K562 (cell line): ENCODE measurements around the gene C20orf96. TPM values are rescaled to one million over a fixed set of nuclear protein-coding genes. Genes with fewer than 3 reads are reported as not detected.

ENCODE experiments used
- ATAC-seq: fragments of 200-7000 bp; cut with Tn5 transposase; 3 replicates; pipeline ENCODE4 v1.9.1; 2020; ENCODE audit warnings: moderate library complexity
- BruUV-seq: library from RNA; stranded (reverse); fragments of 400-500 nt; replicated peaks from 2 replicates; lab custom pipeline; 2021; lab: Mats Ljungman, UMichigan
- CTCF ChIA-PET: fragments of 300-600 bp; formaldehyde crosslinking; extraction: SDS; loops from one replicate; lab custom pipeline; 2021; ENCODE audit warnings: low intra/inter-chr PET ratio; lab: Yijun Ruan, JAX
- POLR2A ChIA-PET: fragments of 300-600, 350-650 bp; sonication (Branson Sonifier 250); formaldehyde crosslinking; extraction: SDS; loops from one replicate; lab custom pipeline; 2021; ENCODE audit warnings: antibody characterized with exemption, inconsistent platforms; lab: Yijun Ruan, JAX
- DNase-seq, 4 experiments: peaks; one replicate each; pipeline versions ENCODE4 v3.0.0 to v3.0.0-alpha.2; 2011 to 2018; ENCODE audit warnings: low spot score in 3 of 4, mixed read lengths in 3 of 4; ENCODE audit errors: extremely low read depth in 1 of 4
- FAIRE-seq: peaks from 2 replicates; lab custom pipeline; 2011; peaks lifted over from hg19 to GRCh38; lab: Jason Lieb, UNC
- H2AFZ ChIP-seq: 2 replicates; pipeline ENCODE4 v1.6.0; 2011; ENCODE audit warnings: low read depth, low read length, control low read depth, inconsistent platforms
- H3K27ac ChIP-seq: fragments of 200-600 bp; 3 replicates; pipeline ENCODE4 v1.8.0; 2011; ENCODE audit warnings: low read depth, mild to moderate bottlenecking, control low read depth, inconsistent platforms, low read length, moderate library complexity, mixed read lengths; ENCODE audit errors: extremely low read depth
- H3K27me3 ChIP-seq, 2 experiments: fragments of 300-600 bp in 1 of 2; 2 replicates in 1 of 2; 3 replicates in 1 of 2; pipeline versions ENCODE4 v1.6.0 to v1.8.0; 2011; ENCODE audit warnings: inconsistent platforms in 2 of 2, low read length in 2 of 2, mild to moderate bottlenecking in 1 of 2, mixed read lengths in 1 of 2, moderate library complexity in 1 of 2; ENCODE audit not compliant: control insufficient read depth in 2 of 2, insufficient read depth in 2 of 2
- H3K36me3 ChIP-seq: fragments of 300-600 bp; 3 replicates; pipeline ENCODE4 v1.8.0; 2011; ENCODE audit warnings: mild to moderate bottlenecking, low read length, inconsistent platforms; ENCODE audit not compliant: control insufficient read depth, insufficient read depth
- H3K4me1 ChIP-seq, 2 experiments: fragments of 200-600 bp in 1 of 2; replicated peaks in 1 of 2; 2 replicates in 1 of 2; 3 replicates in 1 of 2; pipeline versions ENCODE4 v1.5.1 to v1.8.0; 2011; ENCODE audit warnings: inconsistent platforms in 2 of 2, low read length in 2 of 2, mild to moderate bottlenecking in 1 of 2, mixed read lengths in 1 of 2, moderate library complexity in 1 of 2; ENCODE audit not compliant: control insufficient read depth in 2 of 2, insufficient read depth in 2 of 2
- H3K4me2 ChIP-seq: 2 replicates; pipeline ENCODE4 v1.6.1; 2011; ENCODE audit warnings: low read length, control low read depth, inconsistent platforms, mixed read lengths; ENCODE audit not compliant: insufficient read depth
- H3K4me3 ChIP-seq: fragments of 200-600 bp; sonication (generic), shearing (Covaris generic); 2 replicates; pipeline ENCODE4 v1.5.1; 2016; ENCODE audit warnings: control low read depth, inconsistent platforms
- H3K79me2 ChIP-seq: fragments of 200-600 bp; 3 replicates; pipeline ENCODE4 v1.8.0; 2011; ENCODE audit warnings: low read length, inconsistent platforms; ENCODE audit not compliant: control insufficient read depth, insufficient read depth
- H3K9ac ChIP-seq, 2 experiments: 2 replicates each; pipeline versions ENCODE4 v1.6.0 to v1.6.1; 2011; ENCODE audit warnings: low read depth in 2 of 2, low read length in 2 of 2, control low read depth in 1 of 2, inconsistent platforms in 1 of 2, mild to moderate bottlenecking in 1 of 2, mixed read lengths in 1 of 2; ENCODE audit not compliant: insufficient read depth in 1 of 2
- H3K9me1 ChIP-seq: one replicate; pipeline ENCODE4 v1.6.0; 2011; ENCODE audit warnings: inconsistent platforms, mild to moderate bottlenecking, low read length, moderate library complexity; ENCODE audit not compliant: control insufficient read depth, insufficient read depth
- H3K9me3 ChIP-seq: replicated peaks from 2 replicates; pipeline ENCODE4 v1.5.1; 2011; ENCODE audit warnings: low read depth, low read length, inconsistent platforms; ENCODE audit not compliant: control insufficient read depth, insufficient read depth
- H4K20me1 ChIP-seq: replicated peaks from 2 replicates; pipeline ENCODE4 v1.6.1; 2011; ENCODE audit warnings: low read length, inconsistent platforms, mixed read lengths; ENCODE audit not compliant: control insufficient read depth, insufficient read depth
- HDGF ChIP-seq: fragments of 450-650 bp; IDR thresholded peaks from 2 replicates; pipeline ENCODE4 v1.6.1; 2016
- HNRNPUL1 ChIP-seq: fragments of 200-400 bp; formaldehyde crosslinking; IDR thresholded peaks from 2 replicates; pipeline ENCODE4 v1.6.1; 2017; ENCODE audit warnings: low read length
- NFE2 ChIP-seq: IDR thresholded peaks from 2 replicates; pipeline ENCODE4 v1.6.1; 2014; ENCODE audit warnings: antibody characterized with exemption, low read depth
- RBBP5 ChIP-seq: fragments of 200-600 bp; sonication (generic); IDR thresholded peaks from 2 replicates; pipeline ENCODE4 v1.6.1; 2012; ENCODE audit warnings: borderline replicate concordance, mild to moderate bottlenecking, low read length, control low read depth, inconsistent platforms; ENCODE audit not compliant: insufficient read depth, poor library complexity, severe bottlenecking
- RBM34 ChIP-seq: fragments of 200-400 bp; formaldehyde crosslinking; IDR thresholded peaks from 2 replicates; pipeline ENCODE4 v1.6.1; 2018; ENCODE audit warnings: low read length, borderline replicate concordance; ENCODE audit not compliant: insufficient read depth
- TAF9B ChIP-seq: fragments of 450-650 bp; IDR thresholded peaks from 2 replicates; pipeline ENCODE4 v1.6.1; 2018; ENCODE audit warnings: mild to moderate bottlenecking; ENCODE audit not compliant: partially characterized antibody
- TAL1 ChIP-seq: fragments of 450-650 bp; IDR thresholded peaks from 2 replicates; pipeline ENCODE4 v1.6.1; 2016; ENCODE audit warnings: mild to moderate bottlenecking
- TCF7 ChIP-seq: sonication (generic); IDR thresholded peaks from 2 replicates; pipeline ENCODE4 v1.6.1; 2016; ENCODE audit warnings: antibody characterized with exemption, borderline replicate concordance
- TGIF2 ChIP-seq: sonication (generic); formaldehyde crosslinking; IDR thresholded peaks from 2 replicates; pipeline ENCODE4 v1.8.1; 2022; ENCODE audit warnings: mild to moderate bottlenecking, missing genetic modification reagents, moderate library complexity
- ZNF134 ChIP-seq: fragments of 250-450 bp; sonication (Bioruptor Pico); conservative IDR thresholded peaks from 2 replicates; pipeline ENCODE4 v1.4.0; 2020
- ZNF197 ChIP-seq: fragments of 200-800 bp; sonication (Bioruptor generic); IDR thresholded peaks from 2 replicates; pipeline ENCODE4 v1.6.1; 2016; ENCODE audit warnings: low read depth, missing genetic modification characterization, missing compliant biosample characterization
- ZNF280B ChIP-seq: fragments of 250-450 bp; sonication (Bioruptor Pico); IDR thresholded peaks from 2 replicates; pipeline ENCODE4 v1.5.1; 2021; ENCODE audit warnings: mild to moderate bottlenecking
- ZNF282 ChIP-seq: sonication (generic); formaldehyde crosslinking; IDR thresholded peaks from 2 replicates; pipeline ENCODE4 v1.8.1; 2023; ENCODE audit warnings: missing genetic modification reagents
- ZNF586 ChIP-seq: fragments of 450-650 bp; formaldehyde crosslinking; conservative IDR thresholded peaks from 2 replicates; pipeline ENCODE4 v1.4.0; 2020; ENCODE audit warnings: mild to moderate bottlenecking, moderate library complexity
- ZSCAN29 ChIP-seq: fragments of 450-650 bp; IDR thresholded peaks from 2 replicates; pipeline ENCODE4 v1.6.1; 2017
- WGBS: fragments of 100-300 bp; shearing (Covaris generic); methylation state at CpG from one replicate; pipeline ENCODE4 v1.1.6; 2016; ENCODE audit warnings: low coverage, mixed read lengths; ENCODE audit not compliant: insufficient coverage; ENCODE audit errors: missing lambda C conversion rate; 5-methylcytosine and 5-hydroxymethylcytosine counted together
- in situ Hi-C: fragments of 300-500 bp; cut with MboI; formaldehyde crosslinking; loops from 4 replicates; pipeline ENCODE4 v1.15.0; 2018; ENCODE audit warnings: inconsistent platforms, mixed read lengths
- intact Hi-C: fragments of 100-400 bp; cut with micrococcal nuclease; formaldehyde crosslinking; loops from 2 replicates; pipeline ENCODE4 v1.14.2; 2022
- polyA plus RNA-seq, 8 experiments: library from polyadenylated mRNA; depleted of rRNA in 4 of 8; stranded (reverse) in 5 of 8; unstranded in 3 of 8; fragments of >200 nt; fragmentation: Nextera tagmentation in 2 of 8; fragmentation: Illumina TruSeq in 1 of 8; extraction: Ambion mirVana in 2 of 8; extraction: Trizol in 1 of 8; gene quantifications; 2 replicates each; pipeline versions ENCODE4 v1.2.1 to v1.2.3, GENCODE V29; 2011 to 2014; ENCODE audit warnings: inconsistent platforms in 1 of 8, missing spikeins in 1 of 8
- total RNA-seq, 7 experiments: library from RNA; depleted of rRNA in 6 of 7; stranded (reverse); fragments of >200 nt in 6 of 7; fragmentation: Illumina TruSeq in 2 of 7; extraction: Trizol in 2 of 7; gene quantifications; 2 replicates each; pipeline versions ENCODE4 v1.2.1 to v1.2.3, GENCODE V29; 2011 to 2021; ENCODE audit warnings: low replicate concordance in 1 of 7
- TF ChIP-seq, protein P1 (sequence below), 2 experiments: fragments of 450-650 bp in 1 of 2; sonication (generic) in 1 of 2; formaldehyde crosslinking; conservative IDR thresholded peaks; 2 replicates each; pipeline versions ENCODE4 v1.4.0 to v1.8.1; 2020 to 2022; ENCODE audit warnings: mild to moderate bottlenecking in 1 of 2, missing genetic modification reagents in 1 of 2
- TF ChIP-seq, protein P2 (sequence below): fragments of 450-650 bp; IDR thresholded peaks from 2 replicates; pipeline ENCODE4 v1.6.1; 2016; ENCODE audit warnings: missing biosample characterization, missing genetic modification characterization
- TF ChIP-seq, protein P3 (sequence below), 2 experiments: fragments of 450-650 bp; conservative IDR thresholded peaks; 2 replicates each; pipeline ENCODE4 v1.6.1; 2017; ENCODE audit warnings: mild to moderate bottlenecking in 2 of 2, moderate library complexity in 2 of 2

The C20orf96 gene
- total and polyA plus RNA-seq, 9 of the 15 experiments (the other 6 are each of a cell fraction or from before 2014, with no cell fraction given): 1.7 to 11.7 (median 4.2) TPM

DNA sequence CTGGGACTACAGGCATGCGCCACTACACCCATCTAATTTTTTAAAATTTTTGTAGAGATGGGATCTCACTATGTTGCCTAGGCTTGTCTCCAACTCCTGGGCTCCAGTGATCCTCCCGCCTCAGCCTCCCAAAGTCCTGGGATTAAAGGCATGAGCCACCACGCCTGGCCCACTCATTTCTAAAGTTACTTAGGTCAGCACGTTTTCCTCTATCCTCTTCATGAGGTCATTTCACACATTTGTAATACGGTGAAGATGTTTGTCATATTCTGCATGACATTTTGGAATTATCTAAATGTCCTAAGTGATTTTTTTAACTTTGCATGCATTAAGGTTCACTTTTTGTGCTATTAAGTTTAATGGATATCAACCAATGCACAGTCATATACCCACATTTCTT lies 22.9 kb upstream of the C20orf96 start:
- FAIRE-seq: no peak
- no peaks in the 10 kb centered on the region for H4K20me1 ChIP-seq

More for the DNA sequence above, 22.9 kb upstream of the C20orf96 start:
- peaks cover 0 to 4% of the 10 kb centered on the region in 2 experiments; a peak in 2 of 5 replicates for H3K4me1 ChIP-seq
- no peaks in the 10 kb centered on the region for H3K79me2 ChIP-seq
- H3K36me3 ChIP-seq: no peaks in the 10 kb centered on the region
- ChIA-PET POLR2A (interaction anchor here (2.4 kb wide), 1 partner anchor 14 kb away, joined by 9 read pairs; no protein-coding TSS in a partner anchor), CTCF (no interaction called here)
- no TSS peak for BruUV-seq
- no peak overlapping the region for H3K9ac ChIP-seq
- H3K9me1 ChIP-seq: no peaks in the 10 kb centered on the region
- no peak for TF ChIP-seq RBM34
- no peak for TF ChIP-seq ZSCAN29
- TF ChIP-seq, protein P1, sequence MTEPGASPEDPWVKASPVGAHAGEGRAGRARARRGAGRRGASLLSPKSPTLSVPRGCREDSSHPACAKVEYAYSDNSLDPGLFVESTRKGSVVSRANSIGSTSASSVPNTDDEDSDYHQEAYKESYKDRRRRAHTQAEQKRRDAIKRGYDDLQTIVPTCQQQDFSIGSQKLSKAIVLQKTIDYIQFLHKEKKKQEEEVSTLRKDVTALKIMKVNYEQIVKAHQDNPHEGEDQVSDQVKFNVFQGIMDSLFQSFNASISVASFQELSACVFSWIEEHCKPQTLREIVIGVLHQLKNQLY (CRISPR knock-in tag; conservative IDR thresholded peaks at IDR 0.05): no peak
- TF ChIP-seq ZNF134 (CRISPR knock-in tag): no peak
- no peak for TF ChIP-seq TAL1
- no peak for TF ChIP-seq HNRNPUL1
- TF ChIP-seq TCF7: no peak
- TF ChIP-seq ZNF197: no peak
- no peak for TF ChIP-seq NFE2
- TF ChIP-seq, protein P2, sequence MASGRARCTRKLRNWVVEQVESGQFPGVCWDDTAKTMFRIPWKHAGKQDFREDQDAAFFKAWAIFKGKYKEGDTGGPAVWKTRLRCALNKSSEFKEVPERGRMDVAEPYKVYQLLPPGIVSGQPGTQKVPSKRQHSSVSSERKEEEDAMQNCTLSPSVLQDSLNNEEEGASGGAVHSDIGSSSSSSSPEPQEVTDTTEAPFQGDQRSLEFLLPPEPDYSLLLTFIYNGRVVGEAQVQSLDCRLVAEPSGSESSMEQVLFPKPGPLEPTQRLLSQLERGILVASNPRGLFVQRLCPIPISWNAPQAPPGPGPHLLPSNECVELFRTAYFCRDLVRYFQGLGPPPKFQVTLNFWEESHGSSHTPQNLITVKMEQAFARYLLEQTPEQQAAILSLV (tag): no peak
- no peak for TF ChIP-seq ZNF280B (CRISPR knock-in tag)
- no peak for TF ChIP-seq TAF9B
- no peak for TF ChIP-seq TGIF2 (CRISPR knock-in tag)
- TF ChIP-seq HDGF: no peak
- TF ChIP-seq RBBP5: no peak
- TF ChIP-seq ZNF586 (CRISPR knock-in tag): no peak
- TF ChIP-seq ZNF282 (CRISPR knock-in tag): no peak
- TF ChIP-seq, protein P3, sequence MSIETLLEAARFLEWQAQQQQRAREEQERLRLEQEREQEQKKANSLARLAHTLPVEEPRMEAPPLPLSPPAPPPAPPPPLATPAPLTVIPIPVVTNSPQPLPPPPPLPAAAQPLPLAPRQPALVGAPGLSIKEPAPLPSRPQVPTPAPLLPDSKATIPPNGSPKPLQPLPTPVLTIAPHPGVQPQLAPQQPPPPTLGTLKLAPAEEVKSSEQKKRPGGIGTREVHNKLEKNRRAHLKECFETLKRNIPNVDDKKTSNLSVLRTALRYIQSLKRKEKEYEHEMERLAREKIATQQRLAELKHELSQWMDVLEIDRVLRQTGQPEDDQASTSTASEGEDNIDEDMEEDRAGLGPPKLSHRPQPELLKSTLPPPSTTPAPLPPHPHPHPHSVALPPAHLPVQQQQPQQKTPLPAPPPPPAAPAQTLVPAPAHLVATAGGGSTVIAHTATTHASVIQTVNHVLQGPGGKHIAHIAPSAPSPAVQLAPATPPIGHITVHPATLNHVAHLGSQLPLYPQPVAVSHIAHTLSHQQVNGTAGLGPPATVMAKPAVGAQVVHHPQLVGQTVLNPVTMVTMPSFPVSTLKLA (conservative IDR thresholded peaks at IDR 0.05): no peak
- DNase-seq (no peak), ATAC-seq (no peak)
- no peak overlapping the region for H3K4me3 ChIP-seq
- in situ Hi-C loops: no loop called here
- H3K4me2 ChIP-seq: no peak overlapping the region
- no peak overlapping the region for H2AFZ ChIP-seq
- H3K9me3 ChIP-seq: no peaks in the 10 kb centered on the region
- WGBS: 48% methylated on average over 3 of the region's 5 CpGs
- no peaks in the 10 kb centered on the region for H3K27me3 ChIP-seq
- intact Hi-C loops: no loop called here
- H3K27ac ChIP-seq: no peak overlapping the region
